A549 (cell line): ENCODE results near the gene PHF2.

Experiments used
- CTCF ChIP-seq: fragments of >200 bp; sonication (Bioruptor Twin); formaldehyde crosslinking; IDR thresholded peaks from 3 replicates; pipeline ENCODE4 v1.5.1; 2016
- ELK1 ChIP-seq: fragments of 150-350 bp; IDR thresholded peaks from 2 replicates; pipeline ENCODE4 v1.6.1; 2014; ENCODE audit warnings: low read depth, mild to moderate bottlenecking, low read length
- EP300 ChIP-seq, 2 experiments: fragments of >200 bp; sonication (Bioruptor Twin); formaldehyde crosslinking; IDR thresholded peaks; 2 replicates in 1 of 2; 3 replicates in 1 of 2; pipeline ENCODE4 v1.6.1; 2016 to 2017
- HMGXB4 ChIP-seq: fragments of 250-450 bp; sonication (Bioruptor Pico); IDR thresholded peaks from 2 replicates; pipeline ENCODE4 v1.5.0; 2021; ENCODE audit warnings: mild to moderate bottlenecking, moderate library complexity, borderline replicate concordance
- KDM1A ChIP-seq: fragments of 200-600 bp; sonication (generic); IDR thresholded peaks from 2 replicates; pipeline ENCODE4 v1.6.1; 2016; ENCODE audit warnings: low read depth, mild to moderate bottlenecking
- MYC ChIP-seq: IDR thresholded peaks from 2 replicates; pipeline ENCODE4 v1.6.1; 2012; ENCODE audit warnings: mild to moderate bottlenecking, inconsistent platforms, low read length, improper control_type of control experiment, borderline replicate concordance
- NPAS2 ChIP-seq: fragments of 250-450 bp; sonication (Bioruptor Pico); IDR thresholded peaks from 2 replicates; pipeline ENCODE4 v1.8.0; 2022; ENCODE audit warnings: mild to moderate bottlenecking, moderate library complexity, borderline replicate concordance
- PHF8 ChIP-seq: fragments of 200-600 bp; sonication (generic); IDR thresholded peaks from 2 replicates; pipeline ENCODE4 v1.6.1; 2016; ENCODE audit warnings: low read depth, mild to moderate bottlenecking, antibody characterized with exemption, moderate library complexity, borderline replicate concordance
- RAD21 ChIP-seq, 2 experiments: fragments of >200 bp in 1 of 2; sonication (Bioruptor Twin) in 1 of 2; formaldehyde crosslinking in 1 of 2; IDR thresholded peaks in 1 of 2; conservative IDR thresholded peaks in 1 of 2; 2 replicates in 1 of 2; 3 replicates in 1 of 2; pipeline ENCODE4 v1.6.1; 2012 to 2018; ENCODE audit warnings: inconsistent platforms in 1 of 2
- REST ChIP-seq: fragments of 200-600 bp; sonication (generic); IDR thresholded peaks from 2 replicates; pipeline ENCODE4 v1.6.1; 2016; ENCODE audit warnings: antibody characterized with exemption, mild to moderate bottlenecking, moderate library complexity
- RFX5 ChIP-seq: fragments of 450-650 bp; IDR thresholded peaks from 2 replicates; pipeline ENCODE4 v1.7.1; 2014; ENCODE audit warnings: antibody characterized with exemption, mild to moderate bottlenecking, moderate library complexity
- ZNF302 ChIP-seq: fragments of 250-450 bp; sonication (Bioruptor Pico); IDR thresholded peaks from 2 replicates; pipeline ENCODE4 v1.9.0; 2021; ENCODE audit warnings: inconsistent platforms, mild to moderate bottlenecking, moderate library complexity
- ZSCAN20 ChIP-seq: fragments of 250-450 bp; sonication (Bioruptor Pico); IDR thresholded peaks from 2 replicates; pipeline ENCODE4 v1.8.0; 2022; ENCODE audit warnings: mild to moderate bottlenecking, moderate library complexity

GRCh38 chr9:93565089-93565488 lies 11.3 kb upstream of the PHF2 start:
- TF ChIP-seq CTCF (no peak), ZSCAN20 (CRISPR knock-in tag) (no peak), PHF8 (no peak), HMGXB4 (no peak), RAD21 (conservative IDR thresholded peaks at IDR 0.05 in 1 of 2, IDR thresholded peaks at IDR 0.05 in 1 of 2) (no peak), ZNF302 (CRISPR knock-in tag) (no peak), REST (no peak), EP300 (IDR thresholded peaks at IDR 0.05) (no peak), MYC (no peak), RFX5 (no peak), NPAS2 (CRISPR knock-in tag) (no peak), KDM1A (no peak), ELK1 (no peak)
